Ovary (tissue), 9 donors: ENCODE results near the gene SF3B5. TPM values are rescaled to one million over a fixed set of nuclear protein-coding genes. Genes with fewer than 3 reads are reported as not detected.
"Not testable (repeated sequence)": the region's sequence is repeated elsewhere in the genome, so short reads cannot be mapped to it uniquely, and the experiment has no call there.

Source experiments
- DNase-seq, 5 donors: peaks; one replicate each; pipeline ENCODE4 v3.0.0-alpha.2; 2019 to 2020
- H3K27ac ChIP-seq, 2 donors: fragments of 200-600 bp; one replicate each; pipeline versions ENCODE4 v1.5.1 to v1.8.0; 2019 to 2022
- H3K27me3 ChIP-seq: fragments of 200-600 bp; one replicate; pipeline ENCODE4 v1.8.0; 2022
- H3K36me3 ChIP-seq: fragments of 200-600 bp; sonication (generic); one replicate; pipeline ENCODE4 v1.5.1; 2019
- H3K4me1 ChIP-seq: one replicate; pipeline ENCODE4 v1.8.1; 2013; ENCODE audit warnings: mild to moderate bottlenecking, moderate library complexity; ENCODE audit not compliant: insufficient read depth
- H3K4me3 ChIP-seq: fragments of 200-600 bp; sonication (generic); one replicate; pipeline ENCODE4 v1.5.1; 2017
- H3K9me3 ChIP-seq, 2 donors: fragments of 200-600 bp in 1 of 2; sonication (generic) in 1 of 2; one replicate each; pipeline versions ENCODE4 v1.5.1 to v1.8.1; 2013 to 2019; ENCODE audit warnings: mild to moderate bottlenecking in 1 of 2, moderate library complexity in 1 of 2
- CTCF ChIP-seq, 3 donors: fragments of 450-650 bp in 2 of 3; fragments of 200-600 bp in 1 of 3; IDR thresholded peaks; one replicate each; pipeline versions ENCODE4 v1.5.1 to v1.8.0; 2016 to 2022; ENCODE audit warnings: antibody characterized with exemption in 3 of 3, mild to moderate bottlenecking in 1 of 3
- EP300 ChIP-seq: sonication (generic); formaldehyde crosslinking; IDR thresholded peaks from one replicate; pipeline ENCODE4 v1.6.1; 2017; ENCODE audit warnings: antibody characterized with exemption
- POLR2A ChIP-seq: fragments of 450-650 bp; IDR thresholded peaks from one replicate; pipeline ENCODE4 v1.6.1; 2017; ENCODE audit warnings: antibody characterized with exemption, mild to moderate bottlenecking, moderate library complexity
- WGBS, 3 donors: extraction: QIAGEN DNeasy Blood & Tissue Kit in 1 of 3; methylation state at CpG; one replicate each; pipeline versions ENCODE4 v1.1.5 to v1.1.7; 2013 to 2017; 5-methylcytosine and 5-hydroxymethylcytosine counted together
- intact Hi-C, 4 donors: fragments of 100-400 bp; cut with DNase I; formaldehyde crosslinking; loops; one replicate each; pipeline versions ENCODE4 v1.11.0 to v1.15.1; 2022 to 2023
- polyA plus RNA-seq, 2 donors: library from polyadenylated mRNA; stranded (reverse); fragments of 200-250 nt in 1 of 2; fragments of 350-450 nt in 1 of 2; fragmentation: Illumina TruSeq in 1 of 2; extraction: RNeasy Lipid Tissue Mini Kit (QIAGEN cat#74804) in 1 of 2; gene quantifications; one replicate each; pipeline ENCODE4 v1.2.3, GENCODE V29; 2013 to 2014
- total RNA-seq, 7 donors: library from RNA; depleted of rRNA in 2 of 7; stranded (reverse); fragments of >200 nt in 2 of 7; fragmentation: NEBNext Ultra II Directional in 3 of 7; extraction: Animal tissue kit (Norgen Biotek cat#: 25700) in 3 of 7; gene quantifications; one replicate each; pipeline versions ENCODE4 v1.1.0 to v1.2.4, GENCODE V29; 2016 to 2023
- donor health status: DM: no; HTN: no; CAD: no; lungs with moderate emphysema.
- donor health status: DM: no; HTN: no; CAD: no.
- donor health status: Bipolar disorder and iron deficiency.
- donor health status: DM: yes; HTN: yes; CAD: no.
- donor health status: DM: no; HTN: no; CAD: no.
- donor health status: DM: yes; HTN: yes; CAD: no.

Gene SF3B5
- total and polyA plus RNA-seq, 9 donors = 27.9 to 151 (median 117) TPM

- Histone ChIP-seq H3K4me3 (no peak overlapping the region), H3K9me3 (no peaks in the 10 kb centered on the region), H3K27ac (no peak overlapping the region), H3K36me3 (no peaks in the 10 kb centered on the region), H3K4me1 (no peaks in the 10 kb centered on the region), H3K27me3 (no peaks in the 10 kb centered on the region)
- no peak for TF ChIP-seq CTCF (IDR thresholded peaks at IDR 0.05)
- TF ChIP-seq EP300 = no peak
- no peak for TF ChIP-seq POLR2A
- DNase-seq = no peak
- 64 to 77% (median 68%) methylated on average over 1 of the region's 1 CpG for WGBS, 3 donors
- intact Hi-C loops = no loop called here
Observed at GRCh38 chr6:144049386-144049785, 46.0 kb downstream of the SF3B5 start.

- 59 to 65% (median 60%) methylated on average over 1 of the region's 1 CpG for WGBS, 3 donors
- DNase-seq = no peak
- H3K9me3 ChIP-seq = no peaks in the 10 kb centered on the region
- H3K27ac ChIP-seq = no peak overlapping the region
- no peak for TF ChIP-seq EP300
- no peak for TF ChIP-seq POLR2A
- no peak for TF ChIP-seq CTCF (IDR thresholded peaks at IDR 0.05)
- intact Hi-C loops = no loop called here
- no peak overlapping the region for H3K4me3 ChIP-seq
- H3K4me1 ChIP-seq = no peaks in the 10 kb centered on the region
- no peaks in the 10 kb centered on the region for H3K27me3 ChIP-seq
- no peaks in the 10 kb centered on the region for H3K36me3 ChIP-seq
Observed at GRCh38 chr6:144047688-144048087, 47.7 kb downstream of the SF3B5 start.

GRCh38 chr6:144046672-144047071, 48.7 kb downstream of the SF3B5 start:
- 84 to 87% (median 86%) methylated on average over 8 of the region's 8 CpGs for WGBS, 3 donors
- H3K27ac ChIP-seq, H3K36me3 ChIP-seq, intact Hi-C loops, H3K27me3 ChIP-seq, H3K4me1 ChIP-seq, H3K4me3 ChIP-seq, H3K9me3 ChIP-seq, DNase-seq: not testable (repeated sequence)

- DNase-seq, H3K9me3 ChIP-seq, H3K36me3 ChIP-seq, H3K4me3 ChIP-seq, H3K27me3 ChIP-seq, H3K4me1 ChIP-seq, H3K27ac ChIP-seq, intact Hi-C loops: not testable (repeated sequence)
- 78 to 90% (median 85%) methylated on average over 2 of the region's 2 CpGs for WGBS, 3 donors
Observed at GRCh38 chr6:144044989-144045388, 50.4 kb downstream of the SF3B5 start.

Other genes with a start within 250 kb of the SF3B5 start
- under 1 TPM in 1 of 7 donors, not detected in 6; 0.50 TPM for gene ZC2HC1B, start 231.1 kb downstream of the SF3B5 start, total RNA-seq
- gene ZC2HC1B, start 231.1 kb downstream of the SF3B5 start, polyA plus RNA-seq = not detected
- gene PLAGL1, start 87.3 kb downstream of the SF3B5 start, total RNA-seq = 10 to 100 TPM; 19.0 to 53.4 (median 32.1) TPM
- gene PLAGL1, start 87.3 kb downstream of the SF3B5 start, polyA plus RNA-seq = 10 to 100 TPM; 17.8 to 32.2 TPM
- gene STX11, start 54.9 kb upstream of the SF3B5 start, total RNA-seq = 1 to 10 TPM in 5 of 7 donors, under 1 TPM in 2; 0.45 to 6.0 (median 1.7) TPM
- gene STX11, start 54.9 kb upstream of the SF3B5 start, polyA plus RNA-seq = 1 to 10 TPM; 1.2 to 2.6 TPM
- 100 to 1,000 TPM; 105 to 155 (median 132) TPM for gene UTRN, start 189.8 kb upstream of the SF3B5 start, total RNA-seq
- 10 to 100 TPM; 27.6 to 63.0 TPM for gene UTRN, start 189.8 kb upstream of the SF3B5 start, polyA plus RNA-seq